Loucy (cell line): ENCODE results near the gene CCDC57.

Experiments
- H2AFZ ChIP-seq: fragments of 200-600 bp; sonication (generic); 2 replicates; pipeline ENCODE4 v1.6.0; 2016; ENCODE audit warnings: antibody characterized with exemption, mild to moderate bottlenecking, low read length, moderate library complexity
- H3F3A ChIP-seq: fragments of 200-600 bp; 2 replicates; pipeline ENCODE4 v1.6.0; 2016; ENCODE audit warnings: antibody characterized with exemption, low read depth, mild to moderate bottlenecking
- H3K27me3 ChIP-seq: fragments of 200-600 bp; sonication (generic); 2 replicates; pipeline ENCODE4 v1.6.1; 2014; ENCODE audit warnings: low read length, mild to moderate bottlenecking; ENCODE audit not compliant: insufficient read depth, poor library complexity, severe bottlenecking
- H3K36me3 ChIP-seq: fragments of 200-600 bp; sonication (generic); 2 replicates; pipeline ENCODE4 v1.6.1; 2016; ENCODE audit warnings: low read length; ENCODE audit not compliant: insufficient read depth
- H3K4me1 ChIP-seq: fragments of 200-600 bp; sonication (generic); 2 replicates; pipeline ENCODE4 v1.5.1; 2014; ENCODE audit warnings: low read length, mild to moderate bottlenecking; ENCODE audit not compliant: insufficient read depth, poor library complexity, severe bottlenecking
- H3K4me2 ChIP-seq: fragments of 200-600 bp; sonication (generic); 2 replicates; pipeline ENCODE4 v1.6.0; 2014; ENCODE audit warnings: antibody characterized with exemption, low read length, low read depth, mild to moderate bottlenecking; ENCODE audit not compliant: poor library complexity, severe bottlenecking
- H3K4me3 ChIP-seq: fragments of 200-600 bp; sonication (generic); 2 replicates; pipeline ENCODE4 v1.5.1; 2014; ENCODE audit warnings: low read length, mild to moderate bottlenecking, mixed read lengths; ENCODE audit not compliant: poor library complexity, severe bottlenecking
- H3K79me2 ChIP-seq: fragments of 200-600 bp; sonication (generic); 2 replicates; pipeline ENCODE4 v1.6.1; 2014; ENCODE audit warnings: low read length; ENCODE audit not compliant: insufficient read depth
- H3K9ac ChIP-seq: fragments of 200-600 bp; sonication (generic); 2 replicates; pipeline ENCODE4 v1.6.0; 2014; ENCODE audit warnings: mild to moderate bottlenecking, low read depth, low read length, moderate library complexity; ENCODE audit not compliant: poor library complexity, severe bottlenecking
- H3K9me2 ChIP-seq: fragments of 200-600 bp; sonication (generic); replicated peaks from 2 replicates; pipeline ENCODE4 v1.6.1; 2016; ENCODE audit warnings: low read depth, low read length, mixed read lengths
- H3K9me3 ChIP-seq: fragments of 200-600 bp; sonication (generic); 2 replicates; pipeline ENCODE4 v1.6.1; 2014; ENCODE audit warnings: mild to moderate bottlenecking, antibody characterized with exemption, low read length, low read depth; ENCODE audit not compliant: insufficient read depth
- H4K20me1 ChIP-seq: fragments of 200-600 bp; sonication (generic); 2 replicates; pipeline ENCODE4 v1.6.0; 2014; ENCODE audit warnings: antibody characterized with exemption, low read length, mild to moderate bottlenecking; ENCODE audit not compliant: insufficient read depth, poor library complexity, severe bottlenecking
- EZH2phosphoT487 ChIP-seq: fragments of 200-600 bp; IDR thresholded peaks from 2 replicates; pipeline ENCODE4 v1.6.1; 2018; ENCODE audit warnings: antibody characterized with exemption, mild to moderate bottlenecking, moderate library complexity, borderline replicate concordance
- TF ChIP-seq, protein P1 (sequence below): fragments of 200-600 bp; sonication (generic); conservative IDR thresholded peaks from 2 replicates; pipeline ENCODE4 v1.5.1; 2014; ENCODE audit warnings: mild to moderate bottlenecking, antibody characterized with exemption, low read length

Gene CCDC57

DNA sequence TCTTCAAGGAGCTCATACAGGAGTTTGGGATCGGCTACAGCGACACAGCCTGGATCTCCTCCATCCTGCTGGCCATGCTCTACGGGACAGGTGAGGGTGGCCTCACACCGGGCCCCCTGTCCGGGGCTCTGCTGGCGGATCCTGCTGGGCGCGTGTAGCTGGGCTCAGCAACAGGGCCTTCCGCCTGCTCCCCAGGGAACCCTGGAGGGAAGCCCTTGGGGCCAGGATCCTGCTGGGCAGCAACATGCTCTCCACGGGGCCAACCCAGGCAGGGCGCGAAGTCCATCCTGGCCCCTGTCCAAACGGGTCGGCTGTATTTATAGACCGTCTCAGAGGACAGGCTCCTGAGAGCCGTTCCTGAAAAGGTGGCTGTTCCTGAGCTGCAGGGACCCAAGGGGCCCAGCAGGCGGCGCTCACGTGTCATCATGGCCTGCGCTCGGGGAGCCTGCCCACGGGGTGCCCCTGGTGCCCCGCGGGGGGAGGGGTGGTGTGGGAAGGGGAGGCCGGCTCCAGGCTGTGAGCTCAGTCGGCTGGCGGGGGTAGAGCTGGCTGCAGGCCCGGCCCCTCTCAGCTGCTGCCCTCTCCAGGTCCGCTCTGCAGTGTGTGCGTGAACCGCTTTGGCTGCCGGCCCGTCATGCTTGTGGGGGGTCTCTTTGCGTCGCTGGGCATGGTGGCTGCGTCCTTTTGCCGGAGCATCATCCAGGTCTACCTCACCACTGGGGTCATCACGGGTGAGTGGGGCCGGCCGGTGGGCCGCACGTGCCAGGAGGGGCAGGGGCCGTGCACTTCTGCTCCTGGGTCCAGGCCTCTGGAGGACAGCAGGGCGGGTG, 23.7 kb upstream of the CCDC57 start:
- peaks cover 90% of the 10 kb centered on the region for H3K79me2 ChIP-seq
- H3K4me2 ChIP-seq, result peak overlapping the region; percentile 7
- no peaks in the 10 kb centered on the region for H3K27me3 ChIP-seq
- H4K20me1 ChIP-seq, result peaks cover 95% of the 10 kb centered on the region
- H3K9ac ChIP-seq, result no peak overlapping the region
- no peaks in the 10 kb centered on the region for H3F3A ChIP-seq
- H2AFZ ChIP-seq, result no peak overlapping the region
- peaks cover 54% of the 10 kb centered on the region; the same call in 1 of the 2 replicates for H3K36me3 ChIP-seq
- no peaks in the 10 kb centered on the region for H3K9me3 ChIP-seq
- H3K9me2 ChIP-seq, result no peaks in the 10 kb centered on the region
- peaks cover 6% of the 10 kb centered on the region for H3K4me1 ChIP-seq
- H3K4me3 ChIP-seq, result no peak overlapping the region
- no peak for TF ChIP-seq EZH2phosphoT487
- TF ChIP-seq, protein P1, sequence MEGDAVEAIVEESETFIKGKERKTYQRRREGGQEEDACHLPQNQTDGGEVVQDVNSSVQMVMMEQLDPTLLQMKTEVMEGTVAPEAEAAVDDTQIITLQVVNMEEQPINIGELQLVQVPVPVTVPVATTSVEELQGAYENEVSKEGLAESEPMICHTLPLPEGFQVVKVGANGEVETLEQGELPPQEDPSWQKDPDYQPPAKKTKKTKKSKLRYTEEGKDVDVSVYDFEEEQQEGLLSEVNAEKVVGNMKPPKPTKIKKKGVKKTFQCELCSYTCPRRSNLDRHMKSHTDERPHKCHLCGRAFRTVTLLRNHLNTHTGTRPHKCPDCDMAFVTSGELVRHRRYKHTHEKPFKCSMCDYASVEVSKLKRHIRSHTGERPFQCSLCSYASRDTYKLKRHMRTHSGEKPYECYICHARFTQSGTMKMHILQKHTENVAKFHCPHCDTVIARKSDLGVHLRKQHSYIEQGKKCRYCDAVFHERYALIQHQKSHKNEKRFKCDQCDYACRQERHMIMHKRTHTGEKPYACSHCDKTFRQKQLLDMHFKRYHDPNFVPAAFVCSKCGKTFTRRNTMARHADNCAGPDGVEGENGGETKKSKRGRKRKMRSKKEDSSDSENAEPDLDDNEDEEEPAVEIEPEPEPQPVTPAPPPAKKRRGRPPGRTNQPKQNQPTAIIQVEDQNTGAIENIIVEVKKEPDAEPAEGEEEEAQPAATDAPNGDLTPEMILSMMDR, result peak; percentile 75

DNA sequence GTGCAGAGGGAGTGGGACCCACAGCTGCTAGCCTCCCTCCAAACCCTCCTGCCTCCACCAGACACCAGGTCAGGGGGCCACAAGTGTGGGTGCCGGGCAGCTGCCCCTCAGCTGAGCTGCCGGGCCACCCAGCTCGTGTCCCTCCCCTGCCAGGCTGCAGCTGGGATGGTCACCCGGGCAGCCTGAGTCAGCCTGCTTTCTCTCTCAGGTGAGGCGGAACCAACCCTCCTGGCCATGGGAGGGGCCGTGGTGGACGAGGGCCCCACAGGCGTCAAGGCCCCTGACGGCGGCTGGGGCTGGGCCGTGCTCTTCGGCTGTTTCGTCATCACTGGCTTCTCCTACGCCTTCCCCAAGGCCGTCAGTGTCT, 23.1 kb upstream of the CCDC57 start:
- no peaks in the 10 kb centered on the region for H3K9me3 ChIP-seq
- H3K36me3 ChIP-seq, result peaks cover 54% of the 10 kb centered on the region; the same call in 1 of the 2 replicates
- H3K9me2 ChIP-seq, result no peaks in the 10 kb centered on the region
- peaks cover 6% of the 10 kb centered on the region for H3K4me1 ChIP-seq
- H3K4me3 ChIP-seq, result no peak overlapping the region
- H3F3A ChIP-seq, result no peaks in the 10 kb centered on the region
- peaks cover 95% of the 10 kb centered on the region for H3K79me2 ChIP-seq
- H3K27me3 ChIP-seq, result no peaks in the 10 kb centered on the region
- no peak overlapping the region for H3K9ac ChIP-seq
- H4K20me1 ChIP-seq, result peaks cover 92% of the 10 kb centered on the region
- TF ChIP-seq, protein P1, result no peak
- TF ChIP-seq EZH2phosphoT487, result no peak
- no peak overlapping the region for H2AFZ ChIP-seq
- peak overlapping the region; percentile 7 for H3K4me2 ChIP-seq

DNA sequence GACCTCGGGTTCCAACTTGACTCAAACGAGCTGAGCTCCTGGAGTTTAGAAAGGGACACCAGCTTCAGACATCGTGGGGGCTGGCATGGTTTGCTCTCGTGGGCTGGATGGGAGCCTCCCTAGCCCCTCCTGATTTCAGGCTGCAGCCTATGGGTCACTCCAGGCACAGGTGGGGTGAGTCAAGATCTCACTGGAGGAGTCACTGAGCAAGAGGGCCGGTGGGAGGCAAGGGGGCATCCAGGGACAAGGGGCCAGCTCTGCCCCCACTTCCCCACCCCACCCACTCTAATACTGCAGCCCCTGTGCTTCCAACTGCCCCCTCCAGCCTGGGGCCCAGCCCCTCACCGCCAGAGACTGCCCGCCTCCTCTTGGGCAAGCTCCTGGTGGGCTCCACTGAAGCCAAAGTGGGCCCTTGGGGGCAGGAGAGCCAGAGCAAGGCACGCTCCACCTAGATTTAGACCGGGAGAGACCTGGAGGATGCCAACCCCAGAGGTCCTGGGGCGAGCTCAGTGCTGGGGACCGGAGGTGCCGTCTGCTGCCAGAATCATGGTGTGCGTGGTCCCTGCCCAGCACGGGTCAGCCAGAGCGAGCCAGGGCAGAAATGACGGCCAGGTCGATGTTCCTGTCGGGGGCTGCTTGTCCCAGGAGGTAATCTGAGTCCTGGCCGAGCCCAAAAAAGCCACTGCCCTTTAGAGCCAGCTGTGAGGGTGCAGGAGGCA, 22.6 kb upstream of the CCDC57 start:
- peaks cover 54% of the 10 kb centered on the region; the same call in 1 of the 2 replicates for H3K36me3 ChIP-seq

More for the DNA sequence above, 22.6 kb upstream of the CCDC57 start:
- Histone ChIP-seq H3K79me2 (peaks cover 95% of the 10 kb centered on the region), H3K4me1 (peaks cover 9% of the 10 kb centered on the region), H3K9me3 (no peaks in the 10 kb centered on the region), H3K4me3 (no peak overlapping the region), H3K4me2 (peak overlapping the region; percentile 44), H3F3A (no peaks in the 10 kb centered on the region), H4K20me1 (peaks cover 91% of the 10 kb centered on the region), H3K9me2 (no peaks in the 10 kb centered on the region), H3K27me3 (no peaks in the 10 kb centered on the region), H2AFZ (no peak overlapping the region), H3K9ac (no peak overlapping the region)
- TF ChIP-seq, protein P1, result no peak
- no peak for TF ChIP-seq EZH2phosphoT487
